ENCODE measurements around the gene SLC16A5.

Gene SLC16A5

GRCh38 chr17:75155191-75155601 is 67.4 kb downstream of the SLC16A5 start:
- Histone ChIP-seq H2AFZ (ENCODE audit: low read length) (peak overlapping the region; percentile 31), H3K4me1 (ENCODE audit: low read length) (peaks cover 15% of the 10 kb centered on the region), H3K9me3 (replicated peaks; ENCODE audit: insufficient read depth, low read length) (no peaks in the 10 kb centered on the region), H3K27me3 (replicated peaks; ENCODE audit: insufficient read depth, low read length) (no peaks in the 10 kb centered on the region), H4K20me1 (ENCODE audit: insufficient read depth, low read length) (no peaks in the 10 kb centered on the region), H3K4me3 (ENCODE audit: low read length) (no peak overlapping the region), H3K36me3 (replicated peaks; ENCODE audit: insufficient read depth, low read length) (no peaks in the 10 kb centered on the region), H3K27ac (ENCODE audit: low read length) (peak overlapping the region; percentile 36; the same call in 1 of the 2 replicates), H3K9ac (ENCODE audit: low read length) (no peak overlapping the region), H3K4me2 (ENCODE audit: low read depth, low read length) (peak overlapping the region; percentile 57; the same call in 1 of the 2 replicates), H3F3A (ENCODE audit: insufficient read depth, low read length) (peaks cover 7% of the 10 kb centered on the region; the same call in 1 of the 2 replicates), H3K79me2 (ENCODE audit: low read length) (peaks cover 38% of the 10 kb centered on the region), H3K9me2 (replicated peaks; ENCODE audit: insufficient read depth, low read length) (no peaks in the 10 kb centered on the region)
- no peak for TF ChIP-seq EZH2phosphoT487 (IDR thresholded peaks at IDR 0.05; ENCODE audit: low read length)
- TF ChIP-seq EZH2 (optimal IDR thresholded peaks at IDR 0.05; ENCODE audit: low read depth, low read length) = no peak
- TF ChIP-seq CTCF (IDR thresholded peaks at IDR 0.05; ENCODE audit: low read length) = no peak
- no peak for DNase-seq

Measured in MM.1S (cell line).